ENCODE measurements around the gene ERVW-1.
"Not testable (repeated sequence)": the region's sequence is repeated elsewhere in the genome, so short reads cannot be mapped to it uniquely, and the experiment has no call there.

ERVW-1 gene

GRCh38 chr7:92460510-92460909 lies 17.2 kb downstream of the ERVW-1 start:
- Histone ChIP-seq H3K4me2 (no peak overlapping the region), H3K9me3 (replicated peaks in 1 of 11) (no peaks in the 10 kb centered on the region), H4K20me1 (peaks cover 0 to 3% (median 0%) of the 10 kb centered on the region in 11 experiments; a peak in 1 of 22 replicates), H3K4me1 (no peaks in the 10 kb centered on the region), H3K4me3 (no peak overlapping the region), H3K36me3 (peaks cover 20 to 49% (median 29%) of the 10 kb centered on the region in 11 experiments), H3K9ac (no peak overlapping the region), H3K27me3 (no peaks in the 10 kb centered on the region), H3K27ac (no peak overlapping the region)
- no peak for TF ChIP-seq Cebpa-rat (IDR thresholded peaks at IDR 0.05)

DNA sequence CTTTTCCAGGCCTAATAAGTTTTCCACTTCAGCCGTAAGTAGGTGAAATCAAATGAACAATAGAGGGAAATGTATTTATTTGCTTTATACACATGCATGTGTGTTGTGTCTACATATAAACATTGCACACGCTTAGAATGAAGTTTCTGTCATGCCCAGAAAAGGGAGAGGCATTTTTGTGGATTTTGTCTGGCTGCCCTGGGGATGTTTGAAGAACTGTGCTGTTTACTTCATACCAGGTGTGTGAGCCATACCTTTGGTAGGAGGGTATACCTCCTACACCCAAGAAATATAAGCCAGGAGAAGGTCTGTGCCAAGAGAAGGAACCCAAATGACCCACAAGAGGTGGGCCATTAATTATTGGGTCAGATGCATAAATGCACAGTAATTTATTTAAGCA lies 17.6 kb downstream of the ERVW-1 start:
- Histone ChIP-seq H3K36me3 (peaks cover 24 to 53% (median 33%) of the 10 kb centered on the region in 11 experiments), H3K9me3 (replicated peaks in 1 of 11) (no peaks in the 10 kb centered on the region), H4K20me1 (peaks cover 0 to 7% (median 0%) of the 10 kb centered on the region in 11 experiments; a peak in 1 of 22 replicates), H3K4me2 (no peak overlapping the region), H3K4me3 (no peak overlapping the region), H3K27me3 (no peaks in the 10 kb centered on the region), H3K27ac (no peak overlapping the region), H3K4me1 (no peaks in the 10 kb centered on the region), H3K9ac (no peak overlapping the region)
- TF ChIP-seq Cebpa-rat (IDR thresholded peaks at IDR 0.05), result no peak

DNA sequence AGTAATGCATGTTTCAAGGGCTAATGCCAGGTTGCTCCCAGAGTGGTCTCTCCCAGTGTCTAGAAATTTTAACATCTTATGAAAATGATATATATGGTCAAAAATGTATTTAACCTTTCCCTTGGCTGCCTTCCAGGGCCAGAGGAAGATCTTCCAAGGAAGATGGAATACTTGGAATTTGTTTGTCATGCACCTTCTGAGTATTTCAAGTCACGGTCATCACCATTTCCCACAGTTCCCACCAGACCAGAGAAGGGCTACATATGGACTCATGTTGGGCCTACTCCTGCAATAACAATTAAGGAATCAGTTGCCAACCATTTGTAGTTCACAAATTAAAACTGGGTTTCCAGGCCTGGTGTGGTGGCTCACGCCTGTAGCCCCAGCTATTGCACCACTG lies 21.5 kb downstream of the ERVW-1 start:
- Histone ChIP-seq H3K27me3 (no peaks in the 10 kb centered on the region), H3K4me2 (no peak overlapping the region), H3K36me3 (peaks cover 63 to 74% (median 72%) of the 10 kb centered on the region in 11 experiments), H3K9me3 (replicated peaks in 1 of 11) (no peaks in the 10 kb centered on the region), H3K9ac (no peak overlapping the region), H3K4me3 (no peak overlapping the region), H3K4me1 (no peaks in the 10 kb centered on the region), H4K20me1 (peaks cover 0 to 24% (median 0%) of the 10 kb centered on the region in 11 experiments; a peak in 3 of 22 replicates), H3K27ac (no peak overlapping the region)
- TF ChIP-seq Cebpa-rat (IDR thresholded peaks at IDR 0.05), result no peak

- peaks cover 68 to 74% (median 71%) of the 10 kb centered on the region in 11 experiments for H3K36me3 ChIP-seq
- TF ChIP-seq Cebpa-rat (IDR thresholded peaks at IDR 0.05), result no peak
Measured at GRCh38 chr7:92451645-92452044, 26.1 kb downstream of the ERVW-1 start.

DNA sequence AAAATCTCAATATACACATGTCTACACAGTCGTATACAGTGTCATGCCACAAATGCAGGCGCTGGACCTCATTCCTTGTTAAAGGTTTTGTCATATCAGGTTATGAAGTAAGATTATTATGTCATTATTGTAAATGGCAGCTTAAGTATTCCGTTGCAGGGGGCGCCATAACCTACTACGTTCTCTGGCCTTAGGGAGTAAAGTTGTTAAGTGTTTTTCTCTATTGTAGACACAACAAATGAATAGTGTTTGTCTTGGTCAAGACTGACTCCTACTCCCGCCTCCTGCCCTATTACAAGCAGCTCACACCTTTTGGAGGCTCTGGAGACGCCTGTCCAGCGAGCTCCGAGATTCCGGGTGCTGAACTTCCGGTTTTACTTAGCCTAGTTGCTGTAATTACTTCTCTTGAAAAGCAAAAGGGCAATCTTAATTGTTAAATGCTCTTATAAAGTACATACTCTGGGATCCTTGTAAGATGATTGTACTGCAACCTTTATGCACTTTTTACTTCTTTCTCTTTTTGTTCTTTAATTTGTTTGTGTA lies 29.5 kb downstream of the ERVW-1 start:
- peaks cover 0 to 8% (median 2%) of the 10 kb centered on the region in 11 experiments; a peak in 14 of 22 replicates for H3K9me3 ChIP-seq (replicated peaks in 1 of 11)
- H3K4me3 ChIP-seq, result peak overlapping the region; percentile 85 to 98 (median 95)
- H3K4me1 ChIP-seq, result peaks cover 3 to 16% (median 11%) of the 10 kb centered on the region in 10 experiments; a peak in 17 of 20 replicates
- peak overlapping the region; percentile 92 to 99 (median 98) for H3K27ac ChIP-seq
- peaks cover 0 to 11% (median 0%) of the 10 kb centered on the region in 11 experiments; a peak in 3 of 22 replicates for H4K20me1 ChIP-seq
- TF ChIP-seq Cebpa-rat (IDR thresholded peaks at IDR 0.05), result no peak
- peak overlapping the region; percentile 64 to 92 (median 75) for H3K4me2 ChIP-seq
- peaks cover 34 to 40% (median 37%) of the 10 kb centered on the region in 11 experiments for H3K36me3 ChIP-seq
- H3K9ac ChIP-seq, result peak overlapping the region; percentile 93 to 99 (median 98)
- no peaks in the 10 kb centered on the region for H3K27me3 ChIP-seq

More at GRCh38 chr7:92451645-92452044, 26.1 kb downstream of the ERVW-1 start:
- H3K27ac ChIP-seq, result no peak overlapping the region
- H3K4me1 ChIP-seq, result peaks cover 3 to 15% (median 11%) of the 10 kb centered on the region in 10 experiments; a peak in 17 of 20 replicates
- no peak overlapping the region for H3K4me3 ChIP-seq
- no peak overlapping the region for H3K4me2 ChIP-seq
- no peaks in the 10 kb centered on the region for H3K27me3 ChIP-seq
- H4K20me1 ChIP-seq, result peaks cover 0 to 24% (median 0%) of the 10 kb centered on the region in 11 experiments; a peak in 3 of 22 replicates
- no peak overlapping the region for H3K9ac ChIP-seq
- no peaks in the 10 kb centered on the region for H3K9me3 ChIP-seq (replicated peaks in 1 of 11)

GRCh38 chr7:92447345-92448204 lies 30.2 kb downstream of the ERVW-1 start, which contains the start of gene GATAD1:
Gene GATAD1 (plus strand): TSS chr7:92447482. CDS start chr7:92447730, 248 bp downstream.
- Histone ChIP-seq H3K36me3 (peaks cover 27 to 33% (median 30%) of the 10 kb centered on the region in 11 experiments), H3K9ac (peak within 1 kb of the TSS; percentile 93 to 99 (median 98)), H3K4me1 (peaks cover 3 to 16% (median 11%) of the 10 kb centered on the region in 10 experiments; a peak in 17 of 20 replicates), H4K20me1 (peaks cover 0 to 9% (median 0%) of the 10 kb centered on the region in 11 experiments; a peak in 3 of 22 replicates), H3K9me3 (replicated peaks in 1 of 11) (peaks cover under 1 to 15% (median 8%) of the 10 kb centered on the region in 11 experiments; a peak in 18 of 22 replicates), H3K27me3 (no peaks in the 10 kb centered on the region), H3K27ac (peak within 1 kb of the TSS; percentile 92 to 99 (median 98)), H3K4me3 (peak within 1 kb of the TSS; percentile 85 to 98 (median 95)), H3K4me2 (peak within 1 kb of the TSS; percentile 64 to 92 (median 75))
- no peak for TF ChIP-seq Cebpa-rat (IDR thresholded peaks at IDR 0.05)

GRCh38 chr7:92446869-92447344 lies 30.8 kb downstream of the ERVW-1 start:
- H3K4me2 ChIP-seq, result peak overlapping the region in 10 of 11 experiments; percentile 14 to 79 (median 62); a peak in 16 of 22 replicates
- H3K27me3 ChIP-seq, result no peaks in the 10 kb centered on the region
- peak overlapping the region; percentile 85 to 98 (median 95); a peak in 19 of 20 replicates for H3K4me3 ChIP-seq
- no peak for TF ChIP-seq Cebpa-rat (IDR thresholded peaks at IDR 0.05)
- peaks cover 0 to 4% (median 0%) of the 10 kb centered on the region in 11 experiments; a peak in 2 of 22 replicates for H4K20me1 ChIP-seq
- peak overlapping the region; percentile 93 to 99 (median 98) for H3K9ac ChIP-seq
- H3K36me3 ChIP-seq, result peaks cover 20 to 26% (median 24%) of the 10 kb centered on the region in 11 experiments
- H3K9me3 ChIP-seq (replicated peaks in 1 of 11), result peaks cover 4 to 22% (median 14%) of the 10 kb centered on the region in 11 experiments; a peak in 18 of 22 replicates
- peak overlapping the region; percentile 92 to 99 (median 98); a peak in 21 of 22 replicates for H3K27ac ChIP-seq
- peaks cover 3 to 16% (median 11%) of the 10 kb centered on the region in 10 experiments; a peak in 17 of 20 replicates for H3K4me1 ChIP-seq

- not testable (repeated sequence) for H4K20me1 ChIP-seq, H3K27me3 ChIP-seq, H3K9ac ChIP-seq, H3K4me3 ChIP-seq, H3K27ac ChIP-seq, H3K4me1 ChIP-seq, H3K4me2 ChIP-seq, H3K36me3 ChIP-seq
- peaks cover 4 to 22% (median 15%) of the 10 kb centered on the region in 11 experiments; a peak in 18 of 22 replicates for H3K9me3 ChIP-seq (replicated peaks in 1 of 11)
Measured at GRCh38 chr7:92442720-92443119, 35.0 kb downstream of the ERVW-1 start.

Data from BLaER1 treated with 17β-estradiol and CSF1 and Interleukin-3, amounts not matched to agents 10 nM and 100 nM (cell line).